GM12864 (cell line): Measurements from ENCODE around the gene FAM180B.

Source experiments
- DNase-seq: peaks from one replicate; pipeline ENCODE4 v3.0.0-alpha.2; 2011; ENCODE audit warnings: low read depth
- H3K4me3 ChIP-seq: 2 replicates; pipeline ENCODE4 v1.5.1; 2011; ENCODE audit warnings: mild to moderate bottlenecking, low read depth, low read length, control low read depth
- CTCF ChIP-seq: IDR thresholded peaks from 2 replicates; pipeline ENCODE4 v1.5.1; 2011; ENCODE audit warnings: low read depth, mild to moderate bottlenecking, moderate library complexity, low read length, control low read depth, inconsistent platforms; ENCODE audit errors: missing control alignments

Gene FAM180B

GRCh38 chr11:47578524-47579494, 7.7 kb upstream of the FAM180B start, which contains the start of the genes KBTBD4 and NDUFS3:
Gene KBTBD4 (minus strand): TSS chr11:47578970. CDS start chr11:47578951, 19 bp downstream.
Gene NDUFS3 (plus strand): TSS chr11:47579074. CDS start chr11:47579092, 18 bp downstream.
- H3K4me3 ChIP-seq, result peak within 1 kb of the TSS; percentile 79
- TF ChIP-seq CTCF, result no peak
- peak; percentile 74 for DNase-seq

- H3K4me3 ChIP-seq, result no peak overlapping the region
- TF ChIP-seq CTCF, result no peak
- no peak for DNase-seq
Measured at GRCh38 chr11:47583844-47584243, 2.6 kb upstream of the FAM180B start.

- no peak overlapping the region for H3K4me3 ChIP-seq
- no peak for DNase-seq
- no peak for TF ChIP-seq CTCF
Measured at GRCh38 chr11:47587039-47587716, 700 bp downstream of the FAM180B start.

- no peak overlapping the region for H3K4me3 ChIP-seq
Measured at GRCh38 chr11:47587723-47588326, 1.3 kb downstream of the FAM180B start.

GRCh38 chr11:47589118-47589517, 2.6 kb downstream of the FAM180B start:
- no peak for DNase-seq
- no peak for TF ChIP-seq CTCF
- H3K4me3 ChIP-seq, result no peak overlapping the region

More at GRCh38 chr11:47587723-47588326, 1.3 kb downstream of the FAM180B start:
- DNase-seq, result no peak
- TF ChIP-seq CTCF, result no peak

- no peak overlapping the region for H3K4me3 ChIP-seq
- no peak for DNase-seq
- no peak for TF ChIP-seq CTCF
Measured at GRCh38 chr11:47589584-47589976, 3.1 kb downstream of the FAM180B start.
